ENCODE results near the gene PRPF8.

DNA sequence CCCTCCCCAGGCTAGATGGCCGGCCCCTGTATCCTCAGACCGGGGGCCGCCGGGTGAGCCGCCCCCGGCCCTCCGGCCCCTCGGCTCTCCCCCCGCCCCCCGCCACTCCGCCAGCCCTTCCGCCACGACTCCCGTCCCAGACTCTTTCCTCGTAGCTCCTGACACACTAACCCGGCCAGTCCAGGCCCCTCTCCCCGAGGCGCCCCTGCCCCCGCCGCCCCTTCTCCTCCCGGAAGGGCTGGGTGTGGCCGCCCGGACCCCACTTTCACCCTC lies 31.1 kb upstream of the PRPF8 start:
- TF ChIP-seq EP300 (IDR thresholded peaks at IDR 0.05) = no peak
- TF ChIP-seq CTCF (IDR thresholded peaks at IDR 0.05) = no peak
